Activated CD8-positive, alpha-beta memory T cell treated with anti-CD3 and anti-CD28 coated beads for 1 hour (primary cell): ENCODE measurements around the gene SPTBN5.

ENCODE experiments used
- DNase-seq, 2 donors: peaks; one replicate each; pipeline ENCODE4 v3.0.0-alpha.2; 2020; ENCODE audit warnings: low read depth in 1 of 2; ENCODE audit errors: extremely low read depth in 1 of 2

The SPTBN5 gene

DNA sequence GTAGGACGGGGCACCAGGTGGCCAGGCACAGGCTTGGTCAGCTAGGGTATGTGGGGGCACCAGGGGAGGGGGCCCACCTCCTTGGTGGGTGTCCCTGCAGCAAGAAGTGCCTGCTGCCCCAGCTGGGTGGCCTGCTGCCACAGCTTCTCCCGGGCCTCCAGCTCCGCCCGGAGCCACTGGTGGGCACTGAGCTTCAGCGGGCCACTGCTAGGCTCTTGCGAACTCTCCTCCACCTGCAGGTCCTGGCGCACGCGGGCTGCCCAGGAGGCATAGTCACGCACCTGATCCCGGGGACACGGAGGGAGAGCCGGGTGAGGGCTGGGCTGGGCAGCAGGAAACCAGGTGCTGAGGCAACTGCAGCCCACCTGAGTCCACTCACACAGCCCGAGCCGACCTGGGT is 25.5 kb downstream of the SPTBN5 start:
- DNase-seq = no peak

DNA sequence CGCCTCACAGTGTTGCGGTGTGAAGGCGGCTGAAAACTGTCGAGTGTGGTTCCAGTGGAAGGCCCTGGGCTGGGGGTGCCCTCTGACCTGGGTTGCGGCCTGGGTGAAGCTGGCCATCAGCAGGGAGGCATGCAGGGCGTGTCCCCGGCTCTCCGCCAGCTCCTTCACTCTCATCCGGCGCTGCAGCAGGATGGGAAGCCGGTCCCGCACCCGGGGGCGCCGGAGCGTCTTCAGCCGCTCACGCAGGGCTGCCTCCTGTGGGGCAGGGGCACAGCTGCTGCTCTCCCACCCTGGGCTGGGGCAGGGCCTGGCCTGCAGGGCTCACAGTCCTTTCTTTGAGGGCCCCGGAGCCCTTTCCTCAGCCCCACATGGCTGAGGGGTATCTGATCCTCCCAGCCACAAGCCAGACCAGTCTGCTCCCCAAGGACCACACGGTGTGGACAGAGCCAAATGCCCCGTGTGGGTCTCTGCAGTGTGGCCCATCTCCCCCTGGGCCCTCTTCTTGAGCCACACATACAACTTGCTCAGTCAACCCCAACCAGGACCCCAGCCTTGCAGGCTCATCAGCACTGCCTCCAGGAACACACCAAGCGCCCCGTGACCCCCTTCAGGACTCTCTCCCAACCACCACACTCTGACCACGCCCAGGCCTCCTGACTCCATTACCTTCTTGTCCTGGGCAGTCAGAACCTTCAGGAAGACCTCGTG is 26.8 kb downstream of the SPTBN5 start:
- DNase-seq = no peak

DNA sequence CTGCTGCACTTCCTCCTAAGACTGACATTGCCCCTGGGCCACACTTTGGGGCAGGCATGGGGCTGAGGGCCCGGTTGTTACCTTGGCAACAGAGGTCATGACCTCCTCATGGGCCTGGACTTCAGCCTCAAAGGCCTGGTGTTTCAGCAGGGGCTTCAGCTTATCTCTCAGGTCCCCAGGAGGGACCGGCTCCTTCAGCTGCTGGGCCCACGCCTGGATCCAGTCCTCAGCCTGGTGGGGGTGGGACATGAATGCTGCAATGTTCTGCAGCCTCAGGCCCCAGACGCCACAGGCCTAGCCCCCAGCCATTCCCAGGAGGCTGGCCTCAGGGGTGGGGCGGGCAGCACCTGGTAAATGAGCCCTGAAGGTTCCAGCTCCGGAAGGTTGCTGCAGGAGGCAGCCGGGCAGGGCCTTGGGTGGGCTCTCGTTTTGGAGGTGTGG is 27.6 kb downstream of the SPTBN5 start:
- DNase-seq = no peak

DNA sequence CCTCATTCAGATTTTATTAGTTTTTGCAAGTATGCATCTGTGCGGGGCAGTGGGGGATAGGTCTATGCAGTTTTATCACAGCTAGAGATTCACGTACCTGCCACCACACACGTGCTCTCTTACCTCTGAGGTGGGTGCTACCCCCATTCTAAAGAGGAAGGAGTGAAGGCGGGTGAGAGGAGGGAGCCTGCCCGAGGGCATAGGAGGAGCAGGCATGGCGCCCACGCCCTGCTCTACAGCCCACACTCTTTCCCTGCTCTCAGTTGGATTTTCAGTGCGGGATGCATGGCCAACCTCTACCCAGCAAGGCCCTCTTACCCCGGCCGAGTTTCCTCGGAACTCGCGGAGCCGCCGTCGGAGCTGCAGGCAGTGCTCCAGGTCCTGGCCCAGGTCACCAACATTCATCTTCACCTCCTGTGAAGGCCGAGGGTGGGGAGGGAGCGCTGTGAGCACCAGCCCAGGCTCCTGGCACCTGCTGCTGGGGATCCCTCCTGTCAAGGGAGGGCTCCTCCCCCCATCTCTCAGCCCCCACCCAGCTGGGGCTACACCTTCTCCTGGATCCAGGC is 28.3 kb downstream of the SPTBN5 start:
- no peak for DNase-seq

DNA sequence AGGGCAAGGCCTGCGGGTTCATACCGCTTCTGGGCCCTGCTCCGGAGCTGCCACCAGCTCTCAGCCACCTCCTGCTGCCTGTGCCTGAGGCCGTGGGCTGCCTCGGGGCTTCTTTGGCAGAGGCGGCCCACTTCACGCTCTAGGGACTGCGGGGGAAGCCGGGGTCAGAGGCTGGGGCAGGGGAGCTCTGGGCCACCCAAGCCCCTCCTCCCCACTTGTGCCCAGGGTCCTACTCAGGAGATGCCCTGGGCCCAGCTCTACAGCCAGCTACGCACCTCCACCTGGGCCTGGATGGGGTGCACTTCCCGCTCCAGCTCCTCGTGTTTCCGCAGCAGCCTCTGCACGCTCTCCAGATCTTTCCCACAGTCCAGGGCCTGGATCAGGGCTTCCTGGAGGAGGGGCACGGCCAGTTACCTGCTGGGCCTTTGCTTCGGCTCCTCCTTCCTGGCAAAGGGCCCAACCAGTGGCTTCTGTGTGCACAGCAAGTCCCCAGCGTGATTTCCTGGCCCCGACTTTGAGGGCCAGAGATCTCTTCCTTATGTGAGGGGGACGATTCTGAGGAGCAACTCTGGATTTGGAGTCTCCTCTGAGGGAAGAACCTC is 31.2 kb downstream of the SPTBN5 start:
- no peak for DNase-seq

DNA sequence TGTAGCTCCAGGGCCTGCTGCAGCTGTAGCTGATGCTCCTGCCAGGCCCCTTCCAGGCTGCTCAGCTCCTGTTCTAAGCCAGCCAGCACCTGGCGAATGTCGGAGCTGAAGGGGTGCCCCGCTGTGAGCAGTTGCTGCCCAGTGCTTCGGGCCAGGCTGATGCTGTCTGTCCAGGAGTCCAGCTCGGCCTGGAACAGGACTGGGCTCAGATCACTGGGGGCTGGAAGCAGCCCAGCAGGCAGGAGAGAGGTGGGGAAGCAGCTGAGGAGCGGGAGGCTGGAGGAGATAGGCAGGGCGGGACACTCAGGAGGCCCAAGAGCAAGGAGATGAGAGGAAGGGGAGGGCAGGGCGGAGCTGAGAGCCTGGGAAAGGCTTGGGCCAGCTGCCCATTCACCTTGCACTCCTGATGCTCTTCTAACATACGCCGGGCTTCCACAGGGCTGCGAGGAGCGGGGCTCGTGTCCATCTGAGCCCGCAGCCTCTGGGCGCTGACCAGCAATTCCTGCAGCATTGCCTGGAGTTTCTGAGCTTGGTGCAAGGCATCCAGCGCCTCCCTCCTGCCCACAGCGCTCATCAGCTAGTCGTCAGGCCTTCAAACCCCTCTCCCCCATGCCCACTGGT is 32.0 kb downstream of the SPTBN5 start:
- no peak for DNase-seq

DNA sequence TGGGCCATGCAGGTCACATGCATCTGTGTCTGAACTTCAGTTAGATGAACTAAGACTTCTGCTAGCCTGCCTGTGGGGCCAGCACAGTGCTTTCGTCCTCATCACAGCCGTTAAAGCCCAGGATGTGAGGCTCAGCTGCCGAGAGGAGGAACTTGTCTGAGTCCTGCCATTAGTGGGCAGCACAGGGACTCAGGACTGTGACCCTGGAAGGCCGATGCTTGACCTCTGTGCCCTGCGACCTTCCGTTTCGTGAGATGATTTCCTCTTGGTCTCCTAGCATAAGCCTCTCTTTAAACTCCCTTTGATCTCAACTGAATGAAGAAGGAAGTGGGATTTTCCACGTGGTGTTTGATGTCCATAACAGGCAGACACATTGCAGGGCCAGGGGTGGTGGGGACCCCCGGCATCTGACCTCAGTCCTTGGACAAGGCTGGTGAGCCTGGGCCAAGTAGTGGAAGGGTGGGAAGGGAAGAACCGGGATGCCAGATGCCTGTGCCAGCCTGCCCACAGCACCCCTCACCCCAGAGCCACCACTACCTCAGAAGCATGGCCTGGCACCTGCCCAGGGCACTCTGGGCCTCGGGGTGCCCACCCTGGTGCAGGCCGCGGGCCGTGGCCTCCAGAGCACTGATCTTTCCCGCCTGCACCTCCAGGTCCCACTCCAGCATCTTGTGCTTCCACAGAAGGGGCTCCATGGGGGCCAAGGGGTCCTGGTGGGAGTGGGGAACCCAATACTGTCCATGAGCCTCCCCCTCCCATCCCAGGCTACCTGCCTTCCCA is 33.6 kb downstream of the SPTBN5 start:
- no peak for DNase-seq

DNA sequence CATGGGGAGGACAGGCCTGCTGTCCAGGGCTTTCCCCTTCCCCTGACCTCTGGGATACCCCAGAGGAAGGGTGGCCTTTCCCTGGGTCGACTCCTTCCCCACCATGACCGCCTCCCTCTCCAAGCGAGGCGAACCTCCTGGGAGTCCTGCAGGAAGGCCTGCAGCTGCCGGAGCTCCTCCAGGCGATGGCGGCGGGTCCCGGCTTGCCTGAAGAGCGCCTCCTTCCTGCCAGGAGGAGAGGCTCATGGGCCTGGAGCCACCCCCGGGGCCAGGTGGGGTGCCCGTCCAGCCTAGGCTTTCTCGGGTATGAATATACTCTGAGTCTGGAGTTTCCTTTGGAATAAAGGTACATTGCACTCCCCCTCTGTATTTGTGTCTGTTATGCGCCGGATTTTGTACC is 35.1 kb downstream of the SPTBN5 start:
- no peak for DNase-seq

DNA sequence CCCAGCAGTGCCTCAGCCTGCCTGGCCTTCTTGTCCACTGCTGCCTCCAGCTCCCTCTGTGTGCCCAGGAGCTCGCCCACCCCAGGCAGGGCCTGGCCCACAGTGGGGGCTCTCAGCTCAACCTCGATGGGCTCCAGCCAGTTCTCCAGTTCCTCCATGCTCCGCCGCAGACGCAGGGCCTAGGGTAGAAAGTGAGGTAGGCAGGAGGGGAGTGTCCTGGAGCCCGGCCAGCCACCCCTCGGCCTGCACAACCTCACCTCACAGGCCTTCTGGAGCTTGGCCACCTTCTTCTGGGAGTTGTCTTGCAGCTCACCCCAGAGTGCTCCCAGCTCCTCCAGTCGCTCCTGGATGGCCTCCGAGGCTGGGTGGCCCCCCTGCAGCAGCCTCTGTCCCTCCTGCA is 36.5 kb downstream of the SPTBN5 start:
- DNase-seq = no peak

DNA sequence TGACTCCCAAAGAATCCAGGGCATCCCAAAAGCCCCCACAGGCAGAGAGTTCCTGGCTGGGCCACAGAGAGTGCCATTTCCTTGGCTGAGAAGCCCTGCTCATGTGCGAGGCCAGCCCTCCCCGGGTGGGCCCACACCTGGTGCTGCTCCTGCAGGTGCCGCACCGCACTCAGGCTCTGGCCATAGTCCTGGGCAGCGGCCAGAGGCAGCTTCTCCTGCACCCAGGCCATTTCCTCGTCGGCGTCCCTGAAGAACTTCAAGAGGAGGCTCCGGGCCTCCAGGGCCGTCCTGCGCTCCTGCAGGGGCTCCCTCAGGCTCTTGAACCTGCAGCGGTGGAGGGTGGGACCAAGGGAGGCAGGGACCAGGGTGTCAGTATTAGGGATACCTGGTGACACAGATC is 37.1 kb downstream of the SPTBN5 start:
- DNase-seq = no peak

DNA sequence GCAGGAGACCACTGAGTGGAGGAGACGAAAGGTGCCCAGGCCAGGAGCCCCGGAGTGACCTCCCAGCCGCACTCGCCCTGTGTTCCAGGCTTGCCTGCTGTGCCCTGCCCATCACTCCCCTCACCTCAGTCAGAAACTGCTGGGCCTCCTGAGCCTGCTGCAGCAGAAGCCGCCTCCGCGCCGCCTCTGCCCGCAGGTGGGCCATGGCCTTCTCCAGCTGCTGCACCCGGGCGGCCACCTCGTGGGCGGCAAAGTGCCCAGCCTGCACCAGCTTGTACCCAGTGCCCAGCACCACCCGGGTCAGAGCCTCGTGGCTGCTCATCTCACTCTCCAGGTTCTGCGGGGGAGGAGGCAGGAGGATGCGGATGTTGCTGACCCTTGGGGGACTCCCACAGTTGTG is 37.6 kb downstream of the SPTBN5 start:
- no peak for DNase-seq

DNA sequence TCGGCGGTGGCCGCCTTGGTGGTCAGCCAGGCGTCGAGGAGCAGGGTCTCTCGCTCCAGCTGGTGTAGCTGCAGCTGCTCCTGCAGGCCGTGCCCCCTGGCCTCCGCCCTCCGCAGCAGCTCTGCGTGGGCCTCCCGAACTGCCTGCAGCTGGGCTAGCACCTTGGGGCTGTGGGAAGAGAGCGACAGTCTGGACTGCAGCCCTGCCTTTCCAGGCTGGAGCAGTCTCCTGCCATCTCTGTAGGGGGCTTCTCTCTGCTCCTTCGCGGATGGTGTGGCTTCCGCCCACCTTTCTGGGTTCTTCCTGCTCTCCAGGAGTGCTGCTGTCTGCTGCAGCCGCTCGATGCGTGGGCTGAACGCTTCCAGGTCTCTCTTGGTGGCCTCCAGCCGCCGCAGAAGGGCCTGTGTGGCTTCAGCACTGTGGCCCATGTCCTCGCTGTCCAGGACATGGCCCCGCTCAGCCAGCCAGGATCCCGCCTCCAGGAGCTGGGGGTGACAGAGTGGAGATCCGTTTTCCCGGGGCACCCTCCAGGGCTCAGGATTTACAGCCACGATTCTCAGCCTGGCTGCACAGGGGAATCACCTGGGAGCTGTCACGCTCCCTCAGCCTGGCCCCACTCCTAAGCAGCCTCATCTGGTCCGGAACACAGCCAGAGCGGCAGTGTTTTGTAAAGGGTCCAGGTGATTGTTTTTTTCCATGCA is 38.4 kb downstream of the SPTBN5 start:
- no peak for DNase-seq

DNA sequence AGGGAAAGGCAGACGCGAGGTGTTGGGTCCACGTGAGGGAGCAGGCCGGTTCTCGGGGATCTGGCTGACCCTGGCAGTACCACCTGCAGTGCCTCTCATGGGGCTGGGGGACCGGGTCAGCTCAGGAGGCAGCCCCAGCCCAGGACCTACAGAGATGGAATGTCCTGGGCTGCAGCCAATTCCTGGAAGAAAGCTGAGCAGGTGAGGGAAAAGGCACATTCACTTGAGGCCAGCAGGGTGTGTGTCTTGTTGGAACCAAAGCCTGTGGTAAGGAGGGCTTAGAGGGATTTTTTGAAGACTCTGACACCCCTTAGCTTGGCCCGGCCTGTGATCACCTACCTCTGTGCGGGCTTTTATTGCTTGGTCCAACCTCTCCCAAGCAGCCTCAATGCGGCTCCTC is 39.4 kb downstream of the SPTBN5 start:
- no peak for DNase-seq

DNA sequence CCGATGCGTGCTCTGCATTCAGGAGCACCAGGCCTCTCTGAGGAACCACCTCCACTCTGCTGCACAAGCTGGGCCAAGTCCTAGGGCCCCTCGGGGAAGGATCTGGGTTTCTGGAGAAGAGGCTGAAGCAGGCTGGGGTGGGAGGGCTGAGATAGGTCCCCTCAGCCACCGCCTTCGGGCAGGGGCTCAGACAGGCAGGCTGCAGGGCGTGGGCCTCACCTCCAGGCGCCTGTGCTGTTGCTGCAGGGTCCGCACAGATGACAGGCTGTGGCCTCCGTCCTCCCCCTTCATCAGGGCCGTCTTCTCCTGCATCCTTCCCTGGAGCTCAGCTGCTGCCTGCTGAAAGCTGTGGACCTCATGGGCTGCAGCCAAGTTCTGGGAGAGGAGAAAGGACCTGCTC is 40.0 kb downstream of the SPTBN5 start:
- no peak for DNase-seq

DNA sequence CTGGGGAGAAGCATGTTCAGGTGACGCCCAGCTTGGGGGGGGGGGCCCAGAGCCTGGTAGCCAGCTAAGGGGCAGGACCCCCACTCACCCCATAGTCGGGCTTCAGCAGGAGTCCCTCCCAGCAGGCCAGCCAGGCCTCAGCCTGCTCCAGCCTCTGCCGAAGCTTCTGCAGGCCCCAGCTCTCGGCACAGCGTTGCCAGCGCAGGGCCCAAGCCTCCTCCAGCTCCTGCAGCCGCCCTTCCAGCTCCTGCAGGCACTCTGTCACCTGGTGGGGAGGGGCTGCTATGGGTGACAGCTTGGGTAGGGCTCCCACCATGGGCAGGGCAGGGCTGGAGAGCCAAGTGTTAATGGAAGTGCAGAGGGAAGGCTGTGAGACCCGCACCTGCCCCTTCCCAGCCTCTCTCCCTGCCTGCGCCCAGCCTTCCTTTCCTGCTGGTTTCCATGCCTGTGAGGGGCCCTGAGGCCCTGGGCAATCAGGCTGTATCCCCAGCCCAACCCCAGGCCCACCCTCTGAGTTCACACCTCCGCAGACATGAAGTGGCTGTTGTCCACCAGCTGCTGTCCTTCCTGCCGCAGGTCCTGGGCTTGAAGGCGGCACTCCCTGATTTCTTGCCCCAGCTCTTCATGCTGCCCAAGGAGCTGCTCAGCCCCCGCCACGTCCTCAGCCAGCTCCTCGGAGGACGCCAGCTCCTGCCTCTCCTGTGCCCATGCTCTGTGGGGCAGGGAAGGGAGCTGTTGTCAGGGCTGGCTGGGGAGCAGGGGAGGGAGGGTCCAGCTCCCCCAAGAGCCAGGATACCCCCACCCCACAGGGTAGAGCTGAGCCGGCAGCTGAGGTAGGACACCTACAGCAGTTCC is 40.9 kb downstream of the SPTBN5 start:
- DNase-seq = no peak

DNA sequence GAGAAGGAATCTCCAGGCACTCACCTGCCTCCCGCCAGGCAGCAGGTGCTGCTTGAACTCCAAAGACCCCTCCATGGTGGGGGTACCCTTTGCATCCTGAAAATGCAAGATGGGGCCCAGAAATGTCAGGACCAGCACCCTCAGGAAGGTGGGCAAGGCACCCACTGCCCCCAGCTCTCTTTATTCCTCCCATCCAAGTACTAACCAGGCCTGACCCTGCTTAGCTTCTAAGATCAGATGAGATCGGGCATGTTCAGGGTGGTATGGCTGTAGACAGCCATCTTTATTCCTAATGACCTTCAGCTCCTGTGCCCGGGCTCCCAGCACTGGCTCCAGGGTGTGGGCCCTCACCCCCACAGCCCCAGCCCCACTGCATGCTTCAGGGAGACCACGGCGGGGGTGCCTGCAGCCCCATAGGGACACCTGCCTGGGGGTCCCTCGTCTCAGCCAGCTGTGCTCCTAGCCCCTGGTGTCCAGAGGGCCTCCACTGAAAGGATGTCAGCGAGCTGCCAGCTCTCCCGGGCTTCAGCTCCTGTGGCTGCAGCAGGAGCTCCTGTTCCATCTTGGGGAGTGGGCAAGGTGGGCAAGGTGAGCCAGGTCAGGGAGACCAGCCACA is 42.0 kb downstream of the SPTBN5 start:
- DNase-seq = no peak

DNA sequence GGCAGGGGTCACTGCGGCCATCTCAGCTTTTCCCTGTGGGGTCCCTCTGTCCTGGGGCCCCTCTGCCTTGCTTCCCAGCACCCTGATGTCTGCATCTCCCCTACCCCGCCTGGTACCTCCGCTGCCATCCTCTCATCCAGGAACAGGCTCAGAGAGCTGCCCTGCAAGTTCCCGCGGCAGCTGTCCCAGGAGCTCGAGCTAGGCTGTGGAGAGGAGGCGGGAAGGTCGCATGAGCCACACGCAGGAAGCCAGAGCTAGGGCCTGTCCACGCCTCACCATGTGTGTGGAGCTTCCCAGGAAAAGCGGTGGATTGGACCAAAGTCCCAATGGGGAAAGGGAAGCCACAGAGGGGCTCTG is 42.7 kb downstream of the SPTBN5 start:
- DNase-seq = no peak

DNA sequence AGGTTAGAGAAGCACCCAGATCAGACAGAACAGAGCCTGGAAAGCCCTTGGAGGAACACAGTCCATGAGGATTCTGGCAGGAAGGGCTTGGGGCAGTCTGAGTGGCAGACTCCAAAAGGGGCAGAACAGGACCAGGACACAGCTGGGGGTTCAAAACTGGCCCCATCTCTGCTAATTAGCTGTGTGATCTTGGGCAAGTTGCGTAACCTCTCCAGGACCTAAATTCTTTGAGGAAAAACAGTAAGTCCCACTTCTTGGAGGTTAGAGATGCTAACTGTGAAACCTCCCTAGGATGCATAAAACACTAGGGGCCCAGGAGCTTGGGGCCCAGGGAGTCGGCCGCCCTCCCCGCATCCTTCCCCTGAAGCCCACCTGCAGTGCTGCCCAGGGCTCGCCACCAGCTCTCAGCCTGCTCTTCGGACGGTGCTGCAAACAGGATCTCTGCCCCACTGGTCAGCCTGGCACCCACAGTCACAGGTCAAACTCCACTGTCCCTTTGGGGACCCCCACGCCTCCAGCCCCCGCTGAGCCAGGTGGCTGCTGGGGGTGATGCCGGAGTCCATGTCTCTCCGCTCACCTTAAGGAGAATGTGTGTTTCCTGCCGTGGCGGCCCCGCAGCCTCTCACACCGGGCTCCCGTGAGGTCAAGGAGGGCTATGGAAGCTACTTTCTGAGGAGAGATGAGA is 43.2 kb downstream of the SPTBN5 start:
- no peak for DNase-seq

DNA sequence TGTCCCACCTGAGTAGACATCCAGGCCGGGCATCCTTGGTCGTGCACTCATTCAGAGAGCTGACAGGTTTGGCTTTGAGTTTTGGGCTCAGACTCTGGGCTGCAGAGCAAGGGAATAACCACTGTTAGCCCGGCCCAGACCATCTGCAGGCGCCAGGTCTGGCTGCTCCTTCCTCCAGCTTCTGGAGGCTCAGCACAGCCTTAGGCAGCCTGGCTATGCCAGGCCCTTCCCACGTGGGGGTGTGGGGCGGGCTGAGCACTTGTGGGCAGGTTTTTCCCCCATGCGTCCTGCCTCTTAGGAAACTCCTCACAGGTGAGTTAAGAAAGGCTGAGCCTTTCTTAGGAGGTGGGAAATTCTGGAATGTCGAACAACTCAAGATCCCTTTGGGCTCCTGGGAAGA is 44.0 kb downstream of the SPTBN5 start:
- DNase-seq = no peak
